ENCODE measurements around the gene YPEL2. TPM values are rescaled to one million over a fixed set of nuclear protein-coding genes. Genes with fewer than 3 reads are reported as not detected.

YPEL2 gene
- total RNA-seq, 1 donor from 2014 or later: 19.5 TPM

GRCh38 chr17:59335685-59336084 lies 4.2 kb downstream of the YPEL2 start:
- peaks cover 56% of the 10 kb centered on the region for H3K4me1 Mint-ChIP-seq
- CTCF ChIA-PET: interaction anchor here (1.0 to 12.6 kb wide), 3 partner anchors 30 to 104 kb away, joined by 3 to 222 read pairs (median 3); no protein-coding TSS in a partner anchor
- H3K4me3 Mint-ChIP-seq: no peak overlapping the region
- POLR2A ChIA-PET: interaction anchor here (1.2 kb wide), 1 partner anchor 15 kb away, joined by 6 read pairs; no protein-coding TSS in a partner anchor
- peaks cover 9% of the 10 kb centered on the region for H3K36me3 Mint-ChIP-seq (ENCODE audit: low read depth)
- DNase-seq (no peak), ATAC-seq (ENCODE audit: low read depth) (no peak)
- intact Hi-C loops (cut with micrococcal nuclease): no loop called here
- H3K9me3 Mint-ChIP-seq: no peaks in the 10 kb centered on the region
- TF ChIP-seq, protein P1, sequence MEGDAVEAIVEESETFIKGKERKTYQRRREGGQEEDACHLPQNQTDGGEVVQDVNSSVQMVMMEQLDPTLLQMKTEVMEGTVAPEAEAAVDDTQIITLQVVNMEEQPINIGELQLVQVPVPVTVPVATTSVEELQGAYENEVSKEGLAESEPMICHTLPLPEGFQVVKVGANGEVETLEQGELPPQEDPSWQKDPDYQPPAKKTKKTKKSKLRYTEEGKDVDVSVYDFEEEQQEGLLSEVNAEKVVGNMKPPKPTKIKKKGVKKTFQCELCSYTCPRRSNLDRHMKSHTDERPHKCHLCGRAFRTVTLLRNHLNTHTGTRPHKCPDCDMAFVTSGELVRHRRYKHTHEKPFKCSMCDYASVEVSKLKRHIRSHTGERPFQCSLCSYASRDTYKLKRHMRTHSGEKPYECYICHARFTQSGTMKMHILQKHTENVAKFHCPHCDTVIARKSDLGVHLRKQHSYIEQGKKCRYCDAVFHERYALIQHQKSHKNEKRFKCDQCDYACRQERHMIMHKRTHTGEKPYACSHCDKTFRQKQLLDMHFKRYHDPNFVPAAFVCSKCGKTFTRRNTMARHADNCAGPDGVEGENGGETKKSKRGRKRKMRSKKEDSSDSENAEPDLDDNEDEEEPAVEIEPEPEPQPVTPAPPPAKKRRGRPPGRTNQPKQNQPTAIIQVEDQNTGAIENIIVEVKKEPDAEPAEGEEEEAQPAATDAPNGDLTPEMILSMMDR (IDR thresholded peaks at IDR 0.05): no peak
- H3K27ac Mint-ChIP-seq: no peak overlapping the region
- no peaks in the 10 kb centered on the region for H3K27me3 Mint-ChIP-seq

DNA sequence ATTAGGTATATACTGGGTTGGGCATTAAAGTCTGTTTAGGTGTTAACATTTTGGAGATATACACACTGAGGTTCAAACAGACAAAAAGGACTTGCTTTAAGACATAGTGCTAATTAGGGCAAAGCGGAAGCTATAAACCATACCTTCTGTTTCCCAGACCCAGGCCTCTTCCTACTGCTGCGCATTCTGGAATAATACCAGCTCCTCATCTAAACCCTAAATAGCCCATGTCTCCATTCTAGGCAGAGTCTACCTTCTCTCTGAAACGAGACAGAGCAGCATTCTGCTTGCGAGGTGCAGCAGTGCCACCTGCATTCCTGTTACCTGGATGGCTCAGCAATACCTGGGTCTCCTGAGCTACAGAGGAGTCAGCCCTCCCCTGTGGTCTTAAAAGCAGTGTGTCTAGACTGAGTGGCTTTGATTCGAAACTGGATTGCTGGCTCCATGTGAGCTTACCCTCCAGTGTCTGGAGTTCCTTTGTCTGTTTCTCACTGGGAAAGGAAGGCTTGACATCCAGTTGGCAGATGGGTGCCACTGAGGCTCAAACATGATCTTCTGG lies 6.4 kb downstream of the YPEL2 start:
- ATAC-seq (ENCODE audit: low read depth): no peak
- no peak for DNase-seq
- TF ChIP-seq, protein P1 (IDR thresholded peaks at IDR 0.05): no peak
- Mint-ChIP-seq H3K4me3 (no peak overlapping the region), H3K4me1 (peaks cover 63% of the 10 kb centered on the region), H3K36me3 (ENCODE audit: low read depth) (peaks cover 5% of the 10 kb centered on the region), H3K27me3 (no peaks in the 10 kb centered on the region), H3K9me3 (no peaks in the 10 kb centered on the region), H3K27ac (no peak overlapping the region)
- CTCF ChIA-PET: interaction anchor here (1.3 to 12.6 kb wide), 2 partner anchors 8 to 102 kb away, joined by 4 to 222 read pairs; no protein-coding TSS in a partner anchor
- intact Hi-C loops (cut with micrococcal nuclease): no loop called here
- POLR2A ChIA-PET: interaction anchor here (0.8 to 1.6 kb wide), 2 partner anchors 13 to 23 kb away, joined by 3 to 4 read pairs; no protein-coding TSS in a partner anchor

- H3K4me1 Mint-ChIP-seq: peaks cover 63% of the 10 kb centered on the region
- TF ChIP-seq, protein P1 (IDR thresholded peaks at IDR 0.05): no peak
- CTCF ChIA-PET: interaction anchor here (1.3 kb wide), 1 partner anchor 9 kb away, joined by 4 read pairs; no protein-coding TSS in a partner anchor
- intact Hi-C loops (cut with micrococcal nuclease): no loop called here
- DNase-seq (no peak), ATAC-seq (ENCODE audit: low read depth) (no peak)
- no peak overlapping the region for H3K27ac Mint-ChIP-seq
- H3K9me3 Mint-ChIP-seq: no peaks in the 10 kb centered on the region
- H3K36me3 Mint-ChIP-seq (ENCODE audit: low read depth): peaks cover 4% of the 10 kb centered on the region
- H3K4me3 Mint-ChIP-seq: no peak overlapping the region
- POLR2A ChIA-PET: no interaction called here
- no peaks in the 10 kb centered on the region for H3K27me3 Mint-ChIP-seq
These were observed 7.0 kb downstream of the YPEL2 start for GRCh38 chr17:59338498-59338897.

GRCh38 chr17:59341922-59342321 lies 10.5 kb downstream of the YPEL2 start:
- Mint-ChIP-seq H3K27me3 (no peaks in the 10 kb centered on the region), H3K4me1 (peaks cover 55% of the 10 kb centered on the region), H3K27ac (no peak overlapping the region), H3K9me3 (no peaks in the 10 kb centered on the region), H3K36me3 (ENCODE audit: low read depth) (peaks cover 4% of the 10 kb centered on the region), H3K4me3 (no peak overlapping the region)
- DNase-seq (no peak), ATAC-seq (ENCODE audit: low read depth) (no peak)
- ChIA-PET POLR2A (no interaction called here), CTCF (interaction anchor here (1.9 kb wide), 1 partner anchor 12 kb away, joined by 5 read pairs; no protein-coding TSS in a partner anchor)
- intact Hi-C loops (cut with micrococcal nuclease): no loop called here
- TF ChIP-seq, protein P1 (IDR thresholded peaks at IDR 0.05): no peak

DNA sequence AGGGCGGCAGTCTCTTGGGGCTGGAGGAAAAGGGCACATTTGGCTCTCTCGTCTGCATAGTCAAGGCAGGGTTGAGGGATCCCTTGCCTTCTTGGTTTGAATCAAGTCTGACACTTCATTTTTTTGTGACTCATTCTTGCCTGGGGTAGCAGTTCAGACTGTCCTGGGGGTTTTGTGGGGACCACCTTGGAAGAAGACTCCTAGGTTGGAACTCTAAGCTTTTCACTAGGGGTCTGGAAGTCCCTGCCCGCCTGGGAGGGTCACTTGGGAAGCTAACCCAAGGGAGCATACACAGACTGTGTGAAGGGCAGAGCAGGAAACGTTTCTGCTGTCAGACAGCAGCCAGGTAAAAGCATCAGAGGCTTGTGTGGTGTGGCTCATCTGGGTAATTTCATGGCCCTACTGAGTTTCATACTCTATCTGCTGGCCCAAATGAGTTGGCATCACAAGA lies 11.3 kb downstream of the YPEL2 start:
- Mint-ChIP-seq H3K9me3 (no peaks in the 10 kb centered on the region), H3K27me3 (no peaks in the 10 kb centered on the region), H3K4me1 (peaks cover 61% of the 10 kb centered on the region), H3K36me3 (ENCODE audit: low read depth) (peaks cover 4% of the 10 kb centered on the region), H3K27ac (peak overlapping the region; percentile 57), H3K4me3 (no peak overlapping the region)
- CTCF ChIA-PET: interaction anchor here (1.0 to 1.9 kb wide), 3 partner anchors 13 to 20 kb away, joined by 3 to 5 read pairs (median 4); no protein-coding TSS in a partner anchor
- TF ChIP-seq, protein P1 (IDR thresholded peaks at IDR 0.05): no peak
- peak; percentile 72 for ATAC-seq (ENCODE audit: low read depth)
- DNase-seq: no peak
- intact Hi-C loops (cut with micrococcal nuclease): no loop called here
- POLR2A ChIA-PET: interaction anchor here (0.7 to 1.4 kb wide), 2 partner anchors 10 to 20 kb away, joined by 3 to 4 read pairs; no protein-coding TSS in a partner anchor
